Gastrocnemius medialis (tissue), 4 donors: Measurements from ENCODE around the gene SPOCK1. TPM values are rescaled to one million over a fixed set of nuclear protein-coding genes. Genes with fewer than 3 reads are reported as not detected.

Experiments used
- ATAC-seq, 2 donors: fragments of 150-250 bp; one replicate each; pipeline ENCODE4 v1.9.1; 2016
- DNase-seq, 2 donors: peaks; one replicate each; pipeline ENCODE4 v3.0.0-alpha.2; 2019
- H3K27ac ChIP-seq, 4 donors: fragments of 200-600 bp; sonication (generic); 1 replicate in 1 of 4; 2 replicates in 3 of 4; pipeline ENCODE4 v1.5.1; 2016 to 2018; ENCODE audit warnings: mild to moderate bottlenecking in 2 of 4, moderate library complexity in 1 of 4
- H3K27me3 ChIP-seq, 3 donors: fragments of 200-600 bp; sonication (generic) in 2 of 3; 1 replicate in 1 of 3; 2 replicates in 2 of 3; pipeline versions ENCODE4 v1.5.1 to v1.6.0; 2016 to 2019; ENCODE audit warnings: mild to moderate bottlenecking in 1 of 3, moderate library complexity in 1 of 3
- H3K36me3 ChIP-seq, 2 donors: fragments of 200-600 bp; sonication (generic) in 1 of 2; one replicate each; pipeline ENCODE4 v1.5.1; 2017 to 2018
- H3K4me1 ChIP-seq, 2 donors: fragments of 200-600 bp; sonication (generic) in 1 of 2; one replicate each; pipeline ENCODE4 v1.5.1; 2016 to 2017; ENCODE audit warnings: mild to moderate bottlenecking in 2 of 2
- H3K4me3 ChIP-seq, 4 donors: fragments of 200-600 bp; sonication (generic) in 3 of 4; 1 replicate in 1 of 4; 2 replicates in 3 of 4; pipeline ENCODE4 v1.5.1; 2016 to 2019; ENCODE audit warnings: mild to moderate bottlenecking in 2 of 4
- H3K9me3 ChIP-seq, 3 donors: fragments of 200-600 bp; sonication (generic) in 2 of 3; 1 replicate in 1 of 3; 2 replicates in 2 of 3; pipeline ENCODE4 v1.5.1; 2016 to 2019
- CTCF ChIP-seq, 5 experiments: fragments of 450-650 bp in 3 of 5; fragments of 200-600 bp in 2 of 5; sonication (generic) in 2 of 5; IDR thresholded peaks in 4 of 5; conservative IDR thresholded peaks in 1 of 5; 1 replicate in 4 of 5; 2 replicates in 1 of 5; pipeline ENCODE4 v1.5.1; 2016 to 2019; ENCODE audit warnings: antibody characterized with exemption in 5 of 5, mild to moderate bottlenecking in 3 of 5, moderate library complexity in 3 of 5
- POLR2A ChIP-seq, 2 donors: fragments of 450-650 bp; IDR thresholded peaks; one replicate each; pipeline ENCODE4 v1.6.1; 2017; ENCODE audit warnings: antibody characterized with exemption in 2 of 2, mild to moderate bottlenecking in 2 of 2, moderate library complexity in 2 of 2
- in situ Hi-C, 4 donors: fragments of 200-750 bp; cut with MboI; loops; one replicate each; pipeline versions ENCODE4 v1.15.0 to v1.8.0; 2017; ENCODE audit warnings: low sequenced_read_pairs in 4 of 4
- intact Hi-C: fragments of 100-400 bp; cut with DNase I; formaldehyde crosslinking; loops from one replicate; pipeline ENCODE4 v1.15.1; 2023; ENCODE audit warnings: low total_unique reads
- total RNA-seq, 4 donors: library from RNA; depleted of rRNA; stranded (reverse); fragments of >200 nt; gene quantifications; one replicate each; pipeline versions ENCODE4 v1.1.0 to v1.2.3, GENCODE V29; 2016

The SPOCK1 gene
- total RNA-seq, 4 donors from 2014 or later: 5.8 to 33.8 (median 25.3) TPM

- intact Hi-C loops: no loop called here
- TF ChIP-seq CTCF (IDR thresholded peaks at IDR 0.05 in 4 of 5, conservative IDR thresholded peaks at IDR 0.05 in 1 of 5): no peak
- no peak for TF ChIP-seq POLR2A (IDR thresholded peaks at IDR 0.05)
- in situ Hi-C loops: no loop called here
- no peaks in the 10 kb centered on the region for H3K27me3 ChIP-seq
- no peaks in the 10 kb centered on the region for H3K36me3 ChIP-seq
- ATAC-seq (no peak), DNase-seq (no peak)
- H3K4me3 ChIP-seq: no peak overlapping the region
- H3K9me3 ChIP-seq: no peaks in the 10 kb centered on the region
- H3K4me1 ChIP-seq: no peaks in the 10 kb centered on the region
- no peak overlapping the region for H3K27ac ChIP-seq
Measured at GRCh38 chr5:137403869-137404268, 95.3 kb downstream of the SPOCK1 start.

- no peaks in the 10 kb centered on the region for H3K27me3 ChIP-seq
- no peaks in the 10 kb centered on the region for H3K36me3 ChIP-seq
- intact Hi-C loops: no loop called here
- TF ChIP-seq POLR2A (IDR thresholded peaks at IDR 0.05) (no peak), CTCF (IDR thresholded peaks at IDR 0.05 in 4 of 5, conservative IDR thresholded peaks at IDR 0.05 in 1 of 5) (no peak)
- no peak for DNase-seq
- ATAC-seq: no peak
- in situ Hi-C loops: no loop called here
- no peaks in the 10 kb centered on the region for H3K9me3 ChIP-seq
- no peak overlapping the region for H3K27ac ChIP-seq
- no peak overlapping the region for H3K4me3 ChIP-seq
- no peaks in the 10 kb centered on the region for H3K4me1 ChIP-seq
Measured at GRCh38 chr5:137402436-137403187, 96.5 kb downstream of the SPOCK1 start.

GRCh38 chr5:137401946-137402345 lies 97.2 kb downstream of the SPOCK1 start:
- no peak for DNase-seq
- TF ChIP-seq POLR2A (IDR thresholded peaks at IDR 0.05): no peak
- no peak for TF ChIP-seq CTCF (IDR thresholded peaks at IDR 0.05 in 4 of 5, conservative IDR thresholded peaks at IDR 0.05 in 1 of 5)
- in situ Hi-C loops: no loop called here
- Histone ChIP-seq H3K4me1 (no peaks in the 10 kb centered on the region), H3K4me3 (no peak overlapping the region), H3K36me3 (no peaks in the 10 kb centered on the region), H3K9me3 (no peaks in the 10 kb centered on the region), H3K27me3 (no peaks in the 10 kb centered on the region), H3K27ac (no peak overlapping the region)
- intact Hi-C loops: no loop called here
- ATAC-seq: no peak

GRCh38 chr5:137400571-137400970 lies 98.6 kb downstream of the SPOCK1 start:
- H3K27ac ChIP-seq: no peak overlapping the region
- peaks cover 3 to 5% of the 10 kb centered on the region in 2 donors for H3K4me1 ChIP-seq
- no peaks in the 10 kb centered on the region for H3K36me3 ChIP-seq
- in situ Hi-C loops: no loop called here
- no peak overlapping the region for H3K4me3 ChIP-seq
- ATAC-seq (no peak), DNase-seq (no peak)
- no peaks in the 10 kb centered on the region for H3K27me3 ChIP-seq
- intact Hi-C loops: no loop called here
- no peak for TF ChIP-seq POLR2A (IDR thresholded peaks at IDR 0.05)
- H3K9me3 ChIP-seq: no peaks in the 10 kb centered on the region

GRCh38 chr5:137399911-137400310 lies 99.2 kb downstream of the SPOCK1 start:
- in situ Hi-C loops: no loop called here
- ATAC-seq: no peak
- TF ChIP-seq POLR2A (IDR thresholded peaks at IDR 0.05): no peak
- TF ChIP-seq CTCF (IDR thresholded peaks at IDR 0.05 in 4 of 5, conservative IDR thresholded peaks at IDR 0.05 in 1 of 5): no peak
- no peaks in the 10 kb centered on the region for H3K36me3 ChIP-seq
- no peaks in the 10 kb centered on the region for H3K9me3 ChIP-seq
- H3K4me1 ChIP-seq: peaks cover 3 to 11% of the 10 kb centered on the region in 2 donors
- no peak overlapping the region for H3K27ac ChIP-seq
- DNase-seq: no peak
- H3K27me3 ChIP-seq: no peaks in the 10 kb centered on the region
- H3K4me3 ChIP-seq: no peak overlapping the region
- intact Hi-C loops: no loop called here
